ENCODE results near the gene MYO15B. TPM values are rescaled to one million over a fixed set of nuclear protein-coding genes. Genes with fewer than 3 reads are reported as not detected.

The MYO15B gene
- total and polyA plus RNA-seq, 2 of the 4 experiments (the other 2 are of a cell fraction) = 0.18 to 0.65 TPM

DNA sequence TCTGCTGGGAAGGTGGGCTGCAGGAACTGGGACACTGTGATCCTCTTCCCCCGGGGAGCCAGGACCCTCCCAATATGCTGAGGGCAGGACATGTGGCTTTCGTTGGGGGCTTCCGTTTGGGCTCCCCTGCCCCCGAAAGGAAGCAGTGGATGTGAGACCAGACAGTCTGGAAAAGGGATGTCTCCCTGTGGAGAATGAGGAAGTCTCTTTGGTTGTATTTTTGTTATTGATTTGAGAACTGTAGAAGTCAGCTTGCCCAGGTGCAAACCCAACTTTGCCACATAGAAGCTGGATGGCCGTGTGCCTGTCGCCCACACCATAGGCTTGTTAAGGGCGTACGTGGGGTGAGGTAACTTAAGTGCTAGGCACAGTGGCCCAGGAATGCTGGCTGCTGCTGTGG, 43.4 kb upstream of the MYO15B start:
- no peak overlapping the region for H3K18ac ChIP-seq (ENCODE audit: low read depth, low read length)
- CTCF ChIA-PET = no interaction called here
- no peak overlapping the region for H3K9ac ChIP-seq (ENCODE audit: low read depth, low read length)
- in situ Hi-C loops (cut with MboI; ENCODE audit: low sequenced_read_pairs) (no loop called here), dilution Hi-C loops (cut with HindIII; ENCODE audit: low sequenced_read_pairs, unreplicated experiment) (no loop called here), intact Hi-C loops (cut with micrococcal nuclease) (no loop called here)
- no peak overlapping the region for H2AK9ac ChIP-seq (replicated peaks; ENCODE audit: low read depth, low read length, poor library complexity)
- H2BK120ac ChIP-seq (ENCODE audit: low read depth, low read length) = no peak overlapping the region
- no peak overlapping the region for H2AFZ ChIP-seq (replicated peaks; ENCODE audit: low read length, poor library complexity)
- no CpG with 5 or more reads among the region's 8 CpGs for WGBS, 2 experiments (ENCODE audit: extremely low coverage in 2 of 2, insufficient read length in 1 of 2)
- no TSS peak for BruUV-seq (replicated peaks)
- no peaks in the 10 kb centered on the region for H3K79me1 ChIP-seq (ENCODE audit: low read depth in 1 of 2, low read length in 2 of 2)
- DNase-seq (no peak), ATAC-seq (ENCODE audit: low read depth) (no peak)
- H4K20me1 ChIP-seq (ENCODE audit: insufficient read depth, low read length) = no peaks in the 10 kb centered on the region
- no peak overlapping the region for H2BK15ac ChIP-seq (ENCODE audit: low read depth, low read length)
- H3K27me3 ChIP-seq (ENCODE audit: control insufficient read depth, insufficient read depth, low read length) = peaks cover 63% of the 10 kb centered on the region
- H4K91ac ChIP-seq (ENCODE audit: insufficient read depth, low read depth, low read length) = no peak overlapping the region
- no peak overlapping the region for H3K4me2 ChIP-seq (ENCODE audit: low read depth, low read length)
- no peak overlapping the region for H2BK5ac ChIP-seq (ENCODE audit: low read depth, low read length, poor library complexity, severe bottlenecking)
- no peak overlapping the region for H3K23ac ChIP-seq (ENCODE audit: low read depth, low read length)
- H3K27ac ChIP-seq (ENCODE audit: insufficient read depth, low read length) = no peak overlapping the region
- H2AK5ac ChIP-seq (ENCODE audit: low read depth, low read length) = no peak overlapping the region
- H3K56ac ChIP-seq (ENCODE audit: extremely low read depth, insufficient read depth, low read length) = no peak overlapping the region
- no peaks in the 10 kb centered on the region for H3K4me1 ChIP-seq (ENCODE audit: control insufficient read depth, insufficient read depth, low read length)
- no peak overlapping the region for H3K4ac ChIP-seq (ENCODE audit: low read depth, low read length)
- H3K9me1 ChIP-seq (ENCODE audit: insufficient read depth, low read length) = no peaks in the 10 kb centered on the region
- H3K4me3 ChIP-seq (ENCODE audit: insufficient read depth, low read depth, low read length) = no peak overlapping the region
- POLR2A ChIA-PET (ENCODE audit: unreplicated experiment) = no interaction called here
- H4K8ac ChIP-seq (ENCODE audit: low read depth in 2 of 2, low read length in 2 of 2) = no peak overlapping the region
- no peaks in the 10 kb centered on the region for H3K36me3 ChIP-seq (ENCODE audit: control insufficient read depth, insufficient read depth, low read length)
- no peak overlapping the region for H2BK20ac ChIP-seq (ENCODE audit: low read depth, low read length)
- no peak overlapping the region for H3K14ac ChIP-seq (replicated peaks; ENCODE audit: low read depth, low read length)
- TF ChIP-seq RFX5 (IDR thresholded peaks at IDR 0.05; ENCODE audit: low read depth, low read length) (no peak), CHD1 (IDR thresholded peaks at IDR 0.05; ENCODE audit: low read depth, low read length) (no peak), POLR2A (IDR thresholded peaks at IDR 0.05; ENCODE audit: low read depth, low read length) (no peak), RAD21 (IDR thresholded peaks at IDR 0.05; ENCODE audit: low read length) (no peak), NFE2L2 (IDR thresholded peaks at IDR 0.05; ENCODE audit: low read depth, low read length) (no peak), FOS (IDR thresholded peaks at IDR 0.05; ENCODE audit: low read depth, low read length) (no peak), SMC3 (IDR thresholded peaks at IDR 0.05; ENCODE audit: low read depth, low read length) (no peak), CEBPB (IDR thresholded peaks at IDR 0.05; ENCODE audit: low read depth, low read length) (no peak), BHLHE40 (IDR thresholded peaks at IDR 0.05; ENCODE audit: low read depth, low read length) (no peak), MAZ (IDR thresholded peaks at IDR 0.05; ENCODE audit: borderline replicate concordance, low read depth, low read length) (no peak), MAFK (IDR thresholded peaks at IDR 0.05; ENCODE audit: low read depth, low read length) (no peak), RCOR1 (IDR thresholded peaks at IDR 0.05; ENCODE audit: insufficient replicate concordance, low read length) (no peak), MXI1 (IDR thresholded peaks at IDR 0.05; ENCODE audit: borderline replicate concordance, low read depth, low read length) (no peak)
- TF ChIP-seq, protein P1, sequence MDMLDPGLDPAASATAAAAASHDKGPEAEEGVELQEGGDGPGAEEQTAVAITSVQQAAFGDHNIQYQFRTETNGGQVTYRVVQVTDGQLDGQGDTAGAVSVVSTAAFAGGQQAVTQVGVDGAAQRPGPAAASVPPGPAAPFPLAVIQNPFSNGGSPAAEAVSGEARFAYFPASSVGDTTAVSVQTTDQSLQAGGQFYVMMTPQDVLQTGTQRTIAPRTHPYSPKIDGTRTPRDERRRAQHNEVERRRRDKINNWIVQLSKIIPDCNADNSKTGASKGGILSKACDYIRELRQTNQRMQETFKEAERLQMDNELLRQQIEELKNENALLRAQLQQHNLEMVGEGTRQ (IDR thresholded peaks at IDR 0.05; ENCODE audit: low read depth, low read length) = no peak
- TF ChIP-seq, protein P2, sequence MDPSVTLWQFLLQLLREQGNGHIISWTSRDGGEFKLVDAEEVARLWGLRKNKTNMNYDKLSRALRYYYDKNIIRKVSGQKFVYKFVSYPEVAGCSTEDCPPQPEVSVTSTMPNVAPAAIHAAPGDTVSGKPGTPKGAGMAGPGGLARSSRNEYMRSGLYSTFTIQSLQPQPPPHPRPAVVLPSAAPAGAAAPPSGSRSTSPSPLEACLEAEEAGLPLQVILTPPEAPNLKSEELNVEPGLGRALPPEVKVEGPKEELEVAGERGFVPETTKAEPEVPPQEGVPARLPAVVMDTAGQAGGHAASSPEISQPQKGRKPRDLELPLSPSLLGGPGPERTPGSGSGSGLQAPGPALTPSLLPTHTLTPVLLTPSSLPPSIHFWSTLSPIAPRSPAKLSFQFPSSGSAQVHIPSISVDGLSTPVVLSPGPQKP (IDR thresholded peaks at IDR 0.05; ENCODE audit: borderline replicate concordance, low read depth, low read length) = no peak
- TF ChIP-seq, protein P3, sequence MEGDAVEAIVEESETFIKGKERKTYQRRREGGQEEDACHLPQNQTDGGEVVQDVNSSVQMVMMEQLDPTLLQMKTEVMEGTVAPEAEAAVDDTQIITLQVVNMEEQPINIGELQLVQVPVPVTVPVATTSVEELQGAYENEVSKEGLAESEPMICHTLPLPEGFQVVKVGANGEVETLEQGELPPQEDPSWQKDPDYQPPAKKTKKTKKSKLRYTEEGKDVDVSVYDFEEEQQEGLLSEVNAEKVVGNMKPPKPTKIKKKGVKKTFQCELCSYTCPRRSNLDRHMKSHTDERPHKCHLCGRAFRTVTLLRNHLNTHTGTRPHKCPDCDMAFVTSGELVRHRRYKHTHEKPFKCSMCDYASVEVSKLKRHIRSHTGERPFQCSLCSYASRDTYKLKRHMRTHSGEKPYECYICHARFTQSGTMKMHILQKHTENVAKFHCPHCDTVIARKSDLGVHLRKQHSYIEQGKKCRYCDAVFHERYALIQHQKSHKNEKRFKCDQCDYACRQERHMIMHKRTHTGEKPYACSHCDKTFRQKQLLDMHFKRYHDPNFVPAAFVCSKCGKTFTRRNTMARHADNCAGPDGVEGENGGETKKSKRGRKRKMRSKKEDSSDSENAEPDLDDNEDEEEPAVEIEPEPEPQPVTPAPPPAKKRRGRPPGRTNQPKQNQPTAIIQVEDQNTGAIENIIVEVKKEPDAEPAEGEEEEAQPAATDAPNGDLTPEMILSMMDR (conservative IDR thresholded peaks at IDR 0.05; ENCODE audit: low read depth, low read length) = no peak
- no peaks in the 10 kb centered on the region for H3K9me3 ChIP-seq (ENCODE audit: control insufficient read depth, insufficient read depth, low read length)
- no peak overlapping the region for H4K5ac ChIP-seq (ENCODE audit: low read depth, low read length)

Measured in IMR-90 (cell line).